GM12878 (cell line): Measurements from ENCODE around the gene FTHL17. TPM values are rescaled to one million over a fixed set of nuclear protein-coding genes. Genes with fewer than 3 reads are reported as not detected.

ENCODE experiments used
- ATAC-seq: fragments of 200-7000 bp; cut with Tn5 transposase; 3 replicates; pipeline ENCODE4 v1.9.1; 2020; ENCODE audit warnings: mild to moderate bottlenecking, moderate library complexity
- BruUV-seq: library from RNA; stranded (reverse); fragments of 400-500 nt; replicated peaks from 2 replicates; lab custom pipeline; 2021; lab: Mats Ljungman, UMichigan
- CTCF ChIA-PET: fragments of 300-600 bp; sonication (Branson Sonifier 250); formaldehyde crosslinking; extraction: SDS; loops from one replicate; lab custom pipeline; 2021; ENCODE audit warnings: inconsistent platforms; lab: Yijun Ruan, JAX
- POLR2A ChIA-PET: fragments of 350-600 bp; formaldehyde crosslinking; extraction: SDS; loops from one replicate; lab custom pipeline; 2021; ENCODE audit warnings: inconsistent platforms; lab: Charles Lee
- RAD21 ChIA-PET: fragments of 300-600 bp; sonication (Branson Sonifier 250); formaldehyde crosslinking; loops from one replicate; lab custom pipeline; 2023; ENCODE audit warnings: antibody characterized with exemption; ENCODE audit not compliant: unreplicated experiment; lab: Charles Lee
- SMC1A ChIA-PET: fragments of 300-600 bp; sonication (Branson Sonifier 250); formaldehyde crosslinking; loops from one replicate; lab custom pipeline; 2023; ENCODE audit not compliant: unreplicated experiment, uncharacterized antibody; lab: Charles Lee
- DNase-seq: peaks from one replicate; pipeline ENCODE4 v3.0.0-alpha.2; 2011; ENCODE audit warnings: low read depth, low spot score
- FAIRE-seq: peaks from 3 replicates; lab custom pipeline; 2011; peaks lifted over from hg19 to GRCh38; lab: Jason Lieb, UNC
- H2AFZ ChIP-seq: 2 replicates; pipeline ENCODE4 v1.6.0; 2011; ENCODE audit warnings: low read depth, low read length, control low read depth; ENCODE audit not compliant: control insufficient read depth
- H3K27ac ChIP-seq: 2 replicates; pipeline ENCODE4 v1.5.1; 2011; ENCODE audit warnings: control low read depth; ENCODE audit not compliant: control insufficient read depth, insufficient read depth
- H3K27me3 ChIP-seq, 2 experiments: replicated peaks in 1 of 2; 2 replicates each; pipeline versions ENCODE4 v1.6.0 to v1.6.1; 2011; ENCODE audit warnings: low read length in 1 of 2; ENCODE audit not compliant: control insufficient read depth in 2 of 2, insufficient read depth in 2 of 2
- H3K36me3 ChIP-seq, 2 experiments: 2 replicates each; pipeline ENCODE4 v1.5.1; 2011; ENCODE audit warnings: low read length in 1 of 2; ENCODE audit not compliant: control insufficient read depth in 2 of 2, insufficient read depth in 2 of 2
- H3K4me1 ChIP-seq: 2 replicates; pipeline ENCODE4 v1.6.1; 2011; ENCODE audit warnings: mild to moderate bottlenecking, low read length, moderate library complexity, mixed read lengths; ENCODE audit not compliant: control insufficient read depth, insufficient read depth
- H3K4me2 ChIP-seq: 2 replicates; pipeline ENCODE4 v1.6.0; 2011; ENCODE audit warnings: control low read depth; ENCODE audit not compliant: control insufficient read depth, insufficient read depth
- H3K4me3 ChIP-seq: fragments of 200-600 bp; sonication (generic); 2 replicates; pipeline ENCODE4 v1.5.1; 2016
- H3K79me2 ChIP-seq: 2 replicates; pipeline ENCODE4 v1.6.0; 2011; ENCODE audit warnings: low read length; ENCODE audit not compliant: control insufficient read depth, insufficient read depth
- H3K9ac ChIP-seq: 2 replicates; pipeline ENCODE4 v1.8.0; 2011; ENCODE audit warnings: low read length, control low read depth, mixed read lengths; ENCODE audit not compliant: control insufficient read depth, insufficient read depth
- H3K9me3 ChIP-seq: replicated peaks from 3 replicates; pipeline ENCODE4 v1.5.1; 2011; ENCODE audit warnings: mild to moderate bottlenecking, low read length; ENCODE audit not compliant: control insufficient read depth, insufficient read depth
- H4K20me1 ChIP-seq: 2 replicates; pipeline ENCODE4 v1.6.0; 2011; ENCODE audit not compliant: control insufficient read depth, insufficient read depth
- CEBPZ ChIP-seq: fragments of 150-350 bp; IDR thresholded peaks from 2 replicates; pipeline ENCODE4 v1.6.1; 2016; ENCODE audit warnings: low read depth, low read length
- CHD1 ChIP-seq: IDR thresholded peaks from 2 replicates; pipeline ENCODE4 v1.6.1; 2012; ENCODE audit warnings: low read depth, low read length, improper control_type of control experiment
- DPF2 ChIP-seq: fragments of 450-650 bp; IDR thresholded peaks from 2 replicates; pipeline ENCODE4 v1.6.1; 2017; ENCODE audit warnings: mild to moderate bottlenecking
- EP300 ChIP-seq, 2 experiments: fragments of 150-350 bp in 1 of 2; IDR thresholded peaks; 2 replicates each; pipeline ENCODE4 v1.6.1; 2011 to 2012; ENCODE audit warnings: low read depth in 2 of 2, low read length in 2 of 2, borderline replicate concordance in 1 of 2, improper control_type of control experiment in 1 of 2, inconsistent platforms in 1 of 2; ENCODE audit not compliant: control insufficient read depth in 1 of 2
- HCFC1 ChIP-seq: fragments of 150-350 bp; IDR thresholded peaks from 2 replicates; pipeline ENCODE4 v1.6.1; 2014; ENCODE audit warnings: low read length
- IKZF1 ChIP-seq: fragments of 450-650 bp; conservative IDR thresholded peaks from 2 replicates; pipeline ENCODE4 v1.6.1; 2017; ENCODE audit warnings: antibody characterized with exemption, mild to moderate bottlenecking
- IRF4 ChIP-seq: IDR thresholded peaks from 2 replicates; pipeline ENCODE4 v1.6.1; 2011; ENCODE audit warnings: low read depth, low read length
- NR2C1 ChIP-seq: fragments of 450-650 bp; IDR thresholded peaks from 2 replicates; pipeline ENCODE4 v1.6.1; 2017; ENCODE audit warnings: antibody characterized with exemption, mild to moderate bottlenecking, moderate library complexity
- PAX8 ChIP-seq: fragments of 450-650 bp; IDR thresholded peaks from 2 replicates; pipeline ENCODE4 v1.6.1; 2017; ENCODE audit warnings: mild to moderate bottlenecking, moderate library complexity
- PKNOX1 ChIP-seq: fragments of 450-650 bp; IDR thresholded peaks from 2 replicates; pipeline ENCODE4 v1.6.1; 2016; ENCODE audit warnings: mild to moderate bottlenecking
- RELA ChIP-seq: fragments of 450-650 bp; IDR thresholded peaks from 2 replicates; pipeline ENCODE4 v1.8.0; 2014; ENCODE audit warnings: borderline replicate concordance; ENCODE audit not compliant: partially characterized antibody
- SMAD1 ChIP-seq: fragments of 450-650 bp; IDR thresholded peaks from 2 replicates; pipeline ENCODE4 v1.6.1; 2018; ENCODE audit warnings: mild to moderate bottlenecking, low read depth; ENCODE audit not compliant: partially characterized antibody
- TAF1 ChIP-seq: IDR thresholded peaks from 2 replicates; pipeline ENCODE4 v1.6.1; 2011; ENCODE audit warnings: mild to moderate bottlenecking, low read depth, low read length, borderline replicate concordance
- TCF3 ChIP-seq: IDR thresholded peaks from 2 replicates; pipeline ENCODE4 v1.6.1; 2012; ENCODE audit warnings: low read depth, mild to moderate bottlenecking, low read length, borderline replicate concordance; ENCODE audit not compliant: insufficient read depth
- ZNF622 ChIP-seq: fragments of 450-650 bp; IDR thresholded peaks from 2 replicates; pipeline ENCODE4 v1.6.1; 2017; ENCODE audit warnings: mild to moderate bottlenecking, inconsistent platforms
- ZZZ3 ChIP-seq: IDR thresholded peaks from 2 replicates; pipeline ENCODE4 v1.6.1; 2011; ENCODE audit warnings: low read depth; ENCODE audit not compliant: control insufficient read depth, insufficient read length
- in situ Hi-C: fragments of 300-500 bp; cut with MboI; formaldehyde crosslinking; loops from 9 replicates; pipeline ENCODE4 v1.14.3; 2018; ENCODE audit warnings: mixed read lengths
- intact Hi-C: fragments of 100-400 bp; cut with micrococcal nuclease; formaldehyde crosslinking; loops from one replicate; pipeline ENCODE4 v1.14.2; 2022; ENCODE audit not compliant: unreplicated experiment
- polyA plus RNA-seq, 11 experiments: library from polyadenylated mRNA; depleted of rRNA in 4 of 11; unstranded in 6 of 11; stranded (reverse) in 5 of 11; fragments of >200 nt; fragmentation: Nextera tagmentation in 4 of 11; fragmentation: Illumina TruSeq in 1 of 11; extraction: Ambion mirVana in 4 of 11; extraction: Trizol in 1 of 11; gene quantifications; 1 replicate in 1 of 11; 2 replicates in 10 of 11; pipeline versions ENCODE4 v1.2.1 to v1.2.3, GENCODE V29; 2011 to 2016; ENCODE audit warnings: inconsistent platforms in 2 of 11, missing spikeins in 2 of 11, low read depth in 1 of 11
- total RNA-seq, 4 experiments: library from RNA; depleted of rRNA in 3 of 4; stranded (reverse); fragments of >200 nt in 3 of 4; fragmentation: Illumina TruSeq in 1 of 4; extraction: Trizol in 1 of 4; gene quantifications; 2 replicates each; pipeline versions ENCODE4 v1.2.1 to v1.2.3, GENCODE V29; 2013 to 2021

The FTHL17 gene
- total and polyA plus RNA-seq, 10 of the 15 experiments (the other 5 are each of a cell fraction or from before 2014, with no cell fraction given): not detected

- peak overlapping the region; percentile 0; the same call in 1 of the 2 replicates for H3K27ac ChIP-seq
These were observed 1.8 kb downstream of the FTHL17 start for GRCh38 chrX:31070057-31070468.

More at GRCh38 chrX:31070057-31070468, 1.8 kb downstream of the FTHL17 start:
- intact Hi-C loops: no loop called here
- ATAC-seq (peak; percentile 89), DNase-seq (peak; percentile 38)
- no TSS peak for BruUV-seq
- ChIA-PET CTCF (interaction anchor here (0.8 to 1.6 kb wide), 4 partner anchors 31 to 148 kb away, joined by 3 to 5 read pairs (median 3); no protein-coding TSS in a partner anchor), POLR2A (no interaction called here)
- Histone ChIP-seq H3K4me1 (peaks cover 16% of the 10 kb centered on the region; the same call in 1 of the 2 replicates), H3K9me3 (no peaks in the 10 kb centered on the region; the same call in 2 of the 3 replicates), H3K4me3 (no peak overlapping the region), H3K9ac (no peak overlapping the region)
- in situ Hi-C loops: no loop called here
- TF ChIP-seq EP300 (IDR thresholded peaks at IDR 0.05; ENCODE audit: borderline replicate concordance in 1 of 2, control insufficient read depth in 1 of 2, low read depth in 2 of 2, low read length in 2 of 2): 0 out of 4 replicates have a peak, but pooled peaks of 1 of the 2 experiments have one; percentile 11
- TF ChIP-seq ZNF622: no peak
- TF ChIP-seq PAX8: no peak
- no peak for TF ChIP-seq IRF4
- no peak for TF ChIP-seq HCFC1
- no peak for TF ChIP-seq TCF3
- no peak for TF ChIP-seq CHD1
- peak; percentile 56 for TF ChIP-seq SMAD1
- no peak for TF ChIP-seq TAF1
- peak; percentile 16 for TF ChIP-seq RELA
- TF ChIP-seq DPF2: peak; percentile 34; the same call in 1 of the 2 replicates
- TF ChIP-seq ZZZ3: no peak
- TF ChIP-seq IKZF1: peak; percentile 41; the same call in 1 of the 2 replicates
- TF ChIP-seq NR2C1: no peak
- peak; percentile 23; the same call in 1 of the 2 replicates for TF ChIP-seq PKNOX1
- TF ChIP-seq CEBPZ: no peak
- TF ChIP-seq, all 136 proteins: peak for 6
- ChIA-PET RAD21 (interaction anchor here (0.7 to 1.9 kb wide), 5 partner anchors 10 to 194 kb away, joined by 3 to 7 read pairs (median 3); no protein-coding TSS in a partner anchor), SMC1A (interaction anchor here (0.7 to 1.4 kb wide), 5 partner anchors 8 to 30 kb away, joined by 3 to 6 read pairs (median 3); no protein-coding TSS in a partner anchor)
- Histone ChIP-seq H2AFZ (no peak overlapping the region), H3K27me3 (no peaks in the 10 kb centered on the region), H3K79me2 (no peaks in the 10 kb centered on the region), H4K20me1 (no peaks in the 10 kb centered on the region), H3K4me2 (peak overlapping the region; percentile 27; the same call in 1 of the 2 replicates), H3K36me3 (no peaks in the 10 kb centered on the region)
- FAIRE-seq: no peak
